Measurements from ENCODE around the gene CHRM4. TPM values are rescaled to one million over a fixed set of nuclear protein-coding genes. Genes with fewer than 3 reads are reported as not detected.

Gene CHRM4
- total RNA-seq, 1 experiment from 2014 or later, result 1.1 TPM

DNA sequence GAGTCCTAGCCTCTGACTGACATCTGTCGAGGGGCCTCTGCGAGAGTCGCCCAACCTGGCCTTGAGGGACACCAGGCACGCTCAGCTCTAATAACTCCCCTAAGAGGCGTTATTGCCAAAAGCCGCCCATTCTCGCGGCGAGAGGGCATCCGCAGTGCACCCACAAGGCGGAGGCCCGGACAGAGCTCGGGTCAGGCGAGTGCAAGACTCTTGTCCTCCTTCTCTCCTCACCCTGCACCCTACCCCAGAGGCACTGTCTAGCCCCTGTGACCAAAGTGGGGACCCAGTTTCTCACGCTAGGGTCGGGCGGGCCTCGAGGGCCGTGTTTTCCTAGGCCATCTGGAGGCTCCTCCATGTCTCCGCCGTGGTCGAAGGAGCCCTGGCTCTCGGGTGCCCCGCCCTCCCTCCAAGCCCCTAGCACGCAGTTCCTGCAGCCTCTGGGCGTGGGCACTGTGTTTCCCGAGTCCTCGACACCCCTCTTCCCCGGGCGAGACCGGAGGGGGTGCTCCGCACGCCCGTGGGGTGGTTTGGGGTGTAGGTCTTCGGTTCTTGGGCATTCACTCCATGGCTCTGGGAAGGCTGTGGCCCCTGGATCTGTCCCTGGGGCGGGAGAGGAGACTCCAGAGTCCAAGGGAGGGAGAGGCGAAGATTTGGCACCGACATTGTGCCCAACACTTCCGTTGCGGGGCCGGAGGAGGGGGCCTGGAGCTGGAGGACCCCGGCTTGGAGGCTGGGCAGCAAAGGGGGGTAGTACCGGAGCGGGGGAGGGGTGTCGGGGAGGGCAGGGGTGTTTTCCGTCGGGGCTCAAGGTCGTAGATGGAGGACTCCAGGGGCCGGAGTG lies 1.0 kb downstream of the CHRM4 start:
- Histone ChIP-seq H3K27me3 (ENCODE audit: insufficient read depth, low read length) (no peaks in the 10 kb centered on the region), H3K4me3 (replicated peaks in 1 of 2; ENCODE audit: low read depth in 1 of 2, low read length in 2 of 2) (no peak overlapping the region), H3K9me3 (ENCODE audit: control insufficient read depth in 1 of 2, insufficient read depth in 1 of 2, low read depth in 1 of 2, low read length in 2 of 2) (no peaks in the 10 kb centered on the region), H3K9ac (ENCODE audit: low read length) (peak overlapping the region; percentile 54; the same call in 1 of the 2 replicates), H3K4me2 (ENCODE audit: low read length) (peak overlapping the region; percentile 97), H3K27ac (ENCODE audit: low read depth, low read length) (no peak overlapping the region), H3K36me3 (ENCODE audit: control insufficient read depth in 1 of 2, insufficient read depth in 2 of 2, low read length in 2 of 2) (no peaks in the 10 kb centered on the region), H3K4me1 (ENCODE audit: control insufficient read depth in 1 of 2, insufficient read depth in 2 of 2, low read length in 2 of 2) (peaks cover 8 to 56% of the 10 kb centered on the region in 2 experiments; a peak in 3 of 4 replicates), H3K79me2 (ENCODE audit: insufficient read depth, low read length) (no peaks in the 10 kb centered on the region), H3K9me2 (ENCODE audit: insufficient read depth) (no peaks in the 10 kb centered on the region), H2AFZ (ENCODE audit: low read depth, low read length, poor library complexity, severe bottlenecking) (no peak overlapping the region), H4K20me1 (ENCODE audit: insufficient read depth) (no peaks in the 10 kb centered on the region)
- DNase-seq (ENCODE audit: low read depth, low spot score) (no peak), ATAC-seq (no peak)
- no TSS peak for BruUV-seq (replicated peaks)
- CTCF ChIA-PET, result interaction anchor here (1.5 kb wide), 1 partner anchor 139 kb away, joined by 8 read pairs; no protein-coding TSS in a partner anchor
- RAD21 ChIA-PET (ENCODE audit: low non-redundant PET in 1 of 2, low total read pairs in 2 of 2, uncharacterized antibody in 2 of 2, unreplicated experiment in 2 of 2), result no interaction called here
- intact Hi-C loops (cut with micrococcal nuclease), result no loop called here
- POLR2A ChIA-PET, result no interaction called here
- no peak for TF ChIP-seq ZNF274 (IDR thresholded peaks at IDR 0.05; ENCODE audit: low read depth, low read length)
- TF ChIP-seq POLR2AphosphoS5 (IDR thresholded peaks at IDR 0.05; ENCODE audit: low read depth, low read length), result no peak
- no peak for TF ChIP-seq SRF (IDR thresholded peaks at IDR 0.05; ENCODE audit: low read depth)
- no peak for TF ChIP-seq TCF7L2 (IDR thresholded peaks at IDR 0.05; ENCODE audit: borderline replicate concordance, extremely low read depth, insufficient read depth, insufficient read length)
- no peak for TF ChIP-seq EZH2 (IDR thresholded peaks at IDR 0.05)
- no peak for TF ChIP-seq RAD21 (IDR thresholded peaks at IDR 0.05; ENCODE audit: low read depth)
- no peak for TF ChIP-seq SP1 (IDR thresholded peaks at IDR 0.05; ENCODE audit: low read depth)
- no peak for TF ChIP-seq EZH2phosphoT487 (IDR thresholded peaks at IDR 0.05; ENCODE audit: borderline replicate concordance)
- TF ChIP-seq, protein P1, sequence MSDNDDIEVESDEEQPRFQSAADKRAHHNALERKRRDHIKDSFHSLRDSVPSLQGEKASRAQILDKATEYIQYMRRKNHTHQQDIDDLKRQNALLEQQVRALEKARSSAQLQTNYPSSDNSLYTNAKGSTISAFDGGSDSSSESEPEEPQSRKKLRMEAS (IDR thresholded peaks at IDR 0.05), result no peak
- TF ChIP-seq, protein P2, sequence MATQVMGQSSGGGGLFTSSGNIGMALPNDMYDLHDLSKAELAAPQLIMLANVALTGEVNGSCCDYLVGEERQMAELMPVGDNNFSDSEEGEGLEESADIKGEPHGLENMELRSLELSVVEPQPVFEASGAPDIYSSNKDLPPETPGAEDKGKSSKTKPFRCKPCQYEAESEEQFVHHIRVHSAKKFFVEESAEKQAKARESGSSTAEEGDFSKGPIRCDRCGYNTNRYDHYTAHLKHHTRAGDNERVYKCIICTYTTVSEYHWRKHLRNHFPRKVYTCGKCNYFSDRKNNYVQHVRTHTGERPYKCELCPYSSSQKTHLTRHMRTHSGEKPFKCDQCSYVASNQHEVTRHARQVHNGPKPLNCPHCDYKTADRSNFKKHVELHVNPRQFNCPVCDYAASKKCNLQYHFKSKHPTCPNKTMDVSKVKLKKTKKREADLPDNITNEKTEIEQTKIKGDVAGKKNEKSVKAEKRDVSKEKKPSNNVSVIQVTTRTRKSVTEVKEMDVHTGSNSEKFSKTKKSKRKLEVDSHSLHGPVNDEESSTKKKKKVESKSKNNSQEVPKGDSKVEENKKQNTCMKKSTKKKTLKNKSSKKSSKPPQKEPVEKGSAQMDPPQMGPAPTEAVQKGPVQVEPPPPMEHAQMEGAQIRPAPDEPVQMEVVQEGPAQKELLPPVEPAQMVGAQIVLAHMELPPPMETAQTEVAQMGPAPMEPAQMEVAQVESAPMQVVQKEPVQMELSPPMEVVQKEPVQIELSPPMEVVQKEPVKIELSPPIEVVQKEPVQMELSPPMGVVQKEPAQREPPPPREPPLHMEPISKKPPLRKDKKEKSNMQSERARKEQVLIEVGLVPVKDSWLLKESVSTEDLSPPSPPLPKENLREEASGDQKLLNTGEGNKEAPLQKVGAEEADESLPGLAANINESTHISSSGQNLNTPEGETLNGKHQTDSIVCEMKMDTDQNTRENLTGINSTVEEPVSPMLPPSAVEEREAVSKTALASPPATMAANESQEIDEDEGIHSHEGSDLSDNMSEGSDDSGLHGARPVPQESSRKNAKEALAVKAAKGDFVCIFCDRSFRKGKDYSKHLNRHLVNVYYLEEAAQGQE (IDR thresholded peaks at IDR 0.05; ENCODE audit: low read depth), result no peak
- TF ChIP-seq ATF3 (IDR thresholded peaks at IDR 0.05), result no peak
- no peak for TF ChIP-seq JUND (IDR thresholded peaks at IDR 0.05)
- TF ChIP-seq FOSL1 (IDR thresholded peaks at IDR 0.05; ENCODE audit: low read depth), result no peak
- TF ChIP-seq ZBTB33 (IDR thresholded peaks at IDR 0.05; ENCODE audit: extremely low read depth, insufficient replicate concordance, low read length), result no peak
- no peak for TF ChIP-seq SIN3A (IDR thresholded peaks at IDR 0.05; ENCODE audit: low read depth)
- no peak for TF ChIP-seq EGR1 (IDR thresholded peaks at IDR 0.05; ENCODE audit: low read depth)
- TF ChIP-seq CEBPB (IDR thresholded peaks at IDR 0.05; ENCODE audit: low read depth), result no peak
- TF ChIP-seq CBX3 (IDR thresholded peaks at IDR 0.05; ENCODE audit: low read depth), result no peak
- TF ChIP-seq YY1 (IDR thresholded peaks at IDR 0.05; ENCODE audit: extremely low read depth, insufficient replicate concordance, low read depth, low read length), result no peak

Data from HCT116 (cell line).